ENCODE measurements around the gene TMED6.

GRCh38 chr16:69320740-69321073, 30.9 kb downstream of the TMED6 start:
- TF ChIP-seq CTCF (conservative IDR thresholded peaks at IDR 0.05 in 1 of 2, IDR thresholded peaks at IDR 0.05 in 1 of 2; ENCODE audit: extremely low read depth in 1 of 2, insufficient read depth in 1 of 2, low read depth in 1 of 2, low read length in 2 of 2) (no peak), EZH2 (IDR thresholded peaks at IDR 0.05; ENCODE audit: borderline replicate concordance, low read length) (no peak)

Measured in mammary epithelial cell (primary cell).